GM23248 (cell line): ENCODE results near the gene OPALIN. TPM values are rescaled to one million over a fixed set of nuclear protein-coding genes. Genes with fewer than 3 reads are reported as not detected.

Experiments
- DNase-seq: peaks from one replicate; pipeline ENCODE4 v3.0.0-alpha.2; 2015
- H2AFZ ChIP-seq: fragments of 200-600 bp; sonication (generic); 2 replicates; pipeline ENCODE4 v1.6.1; 2016; ENCODE audit warnings: antibody characterized with exemption
- H3F3A ChIP-seq: fragments of 200-600 bp; sonication (generic); 2 replicates; pipeline ENCODE4 v1.6.1; 2016; ENCODE audit warnings: mild to moderate bottlenecking, antibody characterized with exemption, mixed run types; ENCODE audit not compliant: insufficient read depth
- H3K27ac ChIP-seq: fragments of 200-600 bp; sonication (generic); 2 replicates; pipeline ENCODE4 v1.5.1; 2016; ENCODE audit warnings: mild to moderate bottlenecking
- H3K27me3 ChIP-seq: fragments of 200-600 bp; sonication (generic); replicated peaks from 2 replicates; pipeline ENCODE4 v1.6.1; 2016; ENCODE audit warnings: mild to moderate bottlenecking; ENCODE audit not compliant: insufficient read depth
- H3K36me3 ChIP-seq: fragments of 200-600 bp; sonication (generic); 2 replicates; pipeline ENCODE4 v1.6.1; 2016; ENCODE audit warnings: low read depth, mild to moderate bottlenecking
- H3K4me1 ChIP-seq: fragments of 200-600 bp; sonication (generic); 2 replicates; pipeline ENCODE4 v1.6.1; 2016; ENCODE audit warnings: mild to moderate bottlenecking; ENCODE audit not compliant: insufficient read depth
- H3K4me2 ChIP-seq: fragments of 200-600 bp; sonication (generic); one replicate; pipeline ENCODE4 v1.6.1; 2016; ENCODE audit warnings: mild to moderate bottlenecking; ENCODE audit not compliant: unreplicated experiment
- H3K4me3 ChIP-seq: fragments of 200-600 bp; sonication (generic); 2 replicates; pipeline ENCODE4 v1.5.1; 2016; ENCODE audit warnings: mild to moderate bottlenecking
- H3K79me2 ChIP-seq: fragments of 200-600 bp; sonication (generic); 2 replicates; pipeline ENCODE4 v1.6.1; 2016; ENCODE audit warnings: mild to moderate bottlenecking; ENCODE audit not compliant: insufficient read depth
- H3K9ac ChIP-seq: fragments of 200-600 bp; sonication (generic); 2 replicates; pipeline ENCODE4 v1.6.1; 2016; ENCODE audit warnings: mild to moderate bottlenecking
- H3K9me2 ChIP-seq: fragments of 200-600 bp; sonication (generic); 2 replicates; pipeline ENCODE4 v1.6.1; 2016; ENCODE audit warnings: mixed run types, mild to moderate bottlenecking, moderate library complexity; ENCODE audit not compliant: insufficient read depth
- H3K9me3 ChIP-seq: fragments of 200-600 bp; sonication (generic); one replicate; pipeline ENCODE4 v1.6.1; 2017; ENCODE audit warnings: low read depth
- H4K20me1 ChIP-seq: fragments of 200-600 bp; sonication (generic); 2 replicates; pipeline ENCODE4 v1.6.0; 2016; ENCODE audit not compliant: insufficient read depth
- EZH2 ChIP-seq: fragments of 200-600 bp; sonication (generic); IDR thresholded peaks from 2 replicates; pipeline ENCODE4 v1.6.1; 2018; ENCODE audit warnings: antibody characterized with exemption, mild to moderate bottlenecking; ENCODE audit not compliant: insufficient read depth, poor library complexity, severe bottlenecking
- EZH2phosphoT487 ChIP-seq: fragments of 200-600 bp; sonication (generic); IDR thresholded peaks from 2 replicates; pipeline ENCODE4 v1.6.1; 2018; ENCODE audit warnings: antibody characterized with exemption, moderate library complexity, mild to moderate bottlenecking, low read depth; ENCODE audit not compliant: insufficient read depth
- WGBS, 2 experiments: methylation state at CpG; one replicate each; pipeline ENCODE4 v1.1.6; 2015 to 2017; ENCODE audit warnings: low lambda C conversion rate in 2 of 2, low coverage in 1 of 2; ENCODE audit errors: missing lambda C conversion rate in 2 of 2; 5-methylcytosine and 5-hydroxymethylcytosine counted together
- in situ Hi-C: fragments of 300-500 bp; cut with MboI; formaldehyde crosslinking; loops from 2 replicates; pipeline ENCODE4 v1.15.0; 2020
- polyA plus RNA-seq: library from polyadenylated mRNA; unstranded; fragments of >200 nt; fragmentation: Nextera tagmentation; extraction: Ambion mirVana; gene quantifications from 2 replicates; pipeline ENCODE4 v1.2.1, GENCODE V29; 2016
- total RNA-seq: library from RNA; depleted of rRNA; stranded (reverse); fragments of >200 nt; shearing (Covaris generic); gene quantifications from 2 replicates; pipeline ENCODE4 v1.2.3, GENCODE V29; 2014

OPALIN gene
- total and polyA plus RNA-seq, 2 experiments from 2014 or later, result not detected

DNA sequence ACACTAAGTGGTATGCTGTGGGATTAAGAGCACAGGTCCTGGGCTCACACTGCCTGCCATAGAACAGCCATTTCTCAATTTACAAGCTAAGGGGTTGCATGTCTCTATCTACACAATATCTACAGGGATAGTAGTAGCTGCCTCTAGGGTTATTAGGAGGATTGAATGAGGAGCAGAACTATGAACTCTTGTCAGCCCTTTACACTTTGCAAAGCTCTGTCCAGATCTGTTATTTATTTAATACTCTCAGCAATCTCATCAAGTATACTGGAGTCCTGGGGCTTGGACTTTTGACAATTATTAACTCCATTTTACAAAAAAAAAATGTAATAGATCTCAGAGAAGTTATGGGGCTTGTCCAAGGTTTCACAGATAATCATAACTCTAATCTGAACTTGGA is 6.8 kb downstream of the OPALIN start:
- no peaks in the 10 kb centered on the region for H3K9me2 ChIP-seq
- no peak overlapping the region for H3K9ac ChIP-seq
- no peak overlapping the region for H3K4me2 ChIP-seq
- H3K36me3 ChIP-seq, result no peaks in the 10 kb centered on the region
- no peaks in the 10 kb centered on the region for H3K9me3 ChIP-seq
- in situ Hi-C loops, result no loop called here
- H3K79me2 ChIP-seq, result no peaks in the 10 kb centered on the region
- H3F3A ChIP-seq, result no peaks in the 10 kb centered on the region
- H3K4me3 ChIP-seq, result no peak overlapping the region
- TF ChIP-seq EZH2phosphoT487 (no peak), EZH2 (no peak)
- no peak overlapping the region for H2AFZ ChIP-seq
- no peaks in the 10 kb centered on the region for H4K20me1 ChIP-seq
- no peak for DNase-seq
- H3K27ac ChIP-seq, result no peak overlapping the region
- no peaks in the 10 kb centered on the region for H3K4me1 ChIP-seq
- H3K27me3 ChIP-seq, result no peaks in the 10 kb centered on the region

DNA sequence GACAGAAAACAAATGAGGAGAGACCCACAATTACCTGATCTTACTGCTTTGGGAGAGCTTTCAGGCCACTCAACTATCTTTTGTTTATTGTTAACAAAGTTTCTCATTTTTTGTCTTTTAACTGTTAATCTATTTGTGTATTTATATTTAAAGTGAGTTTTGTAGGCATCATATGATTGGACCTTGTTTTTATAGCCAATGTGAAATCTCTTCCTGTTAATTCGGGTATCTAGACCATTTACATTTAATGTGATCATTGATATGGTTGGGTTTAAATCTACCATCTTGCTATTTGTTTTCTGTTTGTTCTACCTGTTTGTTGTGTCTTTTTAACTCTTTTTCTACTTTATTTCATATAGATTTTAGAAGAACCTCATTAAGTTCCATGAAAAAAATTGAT is 12.5 kb downstream of the OPALIN start:
- Histone ChIP-seq H3K9ac (no peak overlapping the region), H2AFZ (no peak overlapping the region), H3K36me3 (no peaks in the 10 kb centered on the region), H3K9me2 (no peaks in the 10 kb centered on the region), H4K20me1 (no peaks in the 10 kb centered on the region), H3K4me1 (no peaks in the 10 kb centered on the region), H3K79me2 (no peaks in the 10 kb centered on the region), H3F3A (no peaks in the 10 kb centered on the region), H3K4me2 (no peak overlapping the region), H3K4me3 (no peak overlapping the region), H3K9me3 (no peaks in the 10 kb centered on the region), H3K27me3 (no peaks in the 10 kb centered on the region), H3K27ac (no peak overlapping the region)
- TF ChIP-seq EZH2 (no peak), EZH2phosphoT487 (no peak)
- WGBS, 2 experiments, result 5 to 6% methylated on average over 1 of the region's 1 CpG
- no peak for DNase-seq
- in situ Hi-C loops, result no loop called here

DNA sequence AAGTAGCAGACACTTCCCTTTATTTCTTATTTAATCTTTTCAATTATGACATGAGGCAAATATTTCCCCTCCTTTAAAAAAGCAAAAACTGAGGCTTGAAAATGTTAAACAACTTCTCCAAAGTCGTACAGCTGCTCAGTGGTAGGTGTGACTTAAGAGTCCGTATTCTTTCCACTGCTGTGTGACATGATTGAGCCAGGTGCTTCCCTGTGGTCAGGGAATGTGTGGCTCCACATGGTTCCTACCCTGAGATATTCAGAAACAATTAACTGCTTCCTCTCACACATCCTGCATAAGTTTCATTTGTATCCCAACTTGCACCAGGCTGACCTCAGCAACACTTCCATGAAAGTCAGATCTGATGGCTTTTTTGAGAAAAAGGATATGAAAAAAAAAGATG is 13.6 kb downstream of the OPALIN start:
- no peak overlapping the region for H3K27ac ChIP-seq
- no peaks in the 10 kb centered on the region for H3K9me2 ChIP-seq
- no peak overlapping the region for H2AFZ ChIP-seq
- H3K9me3 ChIP-seq, result no peaks in the 10 kb centered on the region
- H3K79me2 ChIP-seq, result no peaks in the 10 kb centered on the region
- H3K4me3 ChIP-seq, result no peak overlapping the region
- TF ChIP-seq EZH2phosphoT487, result no peak
- TF ChIP-seq EZH2, result no peak
- H3K4me2 ChIP-seq, result no peak overlapping the region
- H4K20me1 ChIP-seq, result no peaks in the 10 kb centered on the region
- no peaks in the 10 kb centered on the region for H3K4me1 ChIP-seq
- H3K36me3 ChIP-seq, result no peaks in the 10 kb centered on the region
- DNase-seq, result no peak
- no peaks in the 10 kb centered on the region for H3F3A ChIP-seq
- 13 to 15% methylated on average over 2 of the region's 2 CpGs for WGBS, 2 experiments
- H3K9ac ChIP-seq, result no peak overlapping the region
- H3K27me3 ChIP-seq, result no peaks in the 10 kb centered on the region
- in situ Hi-C loops, result no loop called here

DNA sequence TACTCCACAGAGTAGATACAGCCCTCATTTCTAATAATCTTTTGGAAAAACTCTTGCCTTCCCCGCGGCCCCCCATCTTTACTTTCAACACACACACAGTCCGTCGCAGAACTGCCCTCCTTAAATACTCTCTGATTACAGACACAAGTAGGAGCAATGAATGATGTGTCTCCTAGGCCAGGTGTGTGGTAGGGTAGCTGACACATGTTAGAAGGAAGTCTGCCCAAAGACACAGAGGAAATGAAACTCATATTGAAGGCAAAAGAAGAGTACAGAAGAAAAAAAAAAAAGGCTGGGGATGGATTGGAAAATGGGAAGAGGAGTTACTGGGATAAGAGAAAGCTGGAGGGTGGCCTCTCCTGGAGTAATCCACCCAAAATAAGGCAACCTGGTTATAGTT is 14.6 kb downstream of the OPALIN start:
- no peak for DNase-seq
- no peaks in the 10 kb centered on the region for H4K20me1 ChIP-seq
- TF ChIP-seq EZH2phosphoT487 (no peak), EZH2 (no peak)
- H3K9me2 ChIP-seq, result no peaks in the 10 kb centered on the region
- H3K4me2 ChIP-seq, result no peak overlapping the region
- in situ Hi-C loops, result no loop called here
- H3K36me3 ChIP-seq, result no peaks in the 10 kb centered on the region
- WGBS, 2 experiments, result 80 to 85% methylated on average over 4 of the region's 4 CpGs
- no peaks in the 10 kb centered on the region for H3K27me3 ChIP-seq
- H3K4me1 ChIP-seq, result no peaks in the 10 kb centered on the region
- H2AFZ ChIP-seq, result no peak overlapping the region
- H3F3A ChIP-seq, result no peaks in the 10 kb centered on the region
- no peaks in the 10 kb centered on the region for H3K9me3 ChIP-seq
- no peak overlapping the region for H3K27ac ChIP-seq
- H3K4me3 ChIP-seq, result no peak overlapping the region
- H3K79me2 ChIP-seq, result no peaks in the 10 kb centered on the region
- no peak overlapping the region for H3K9ac ChIP-seq

DNA sequence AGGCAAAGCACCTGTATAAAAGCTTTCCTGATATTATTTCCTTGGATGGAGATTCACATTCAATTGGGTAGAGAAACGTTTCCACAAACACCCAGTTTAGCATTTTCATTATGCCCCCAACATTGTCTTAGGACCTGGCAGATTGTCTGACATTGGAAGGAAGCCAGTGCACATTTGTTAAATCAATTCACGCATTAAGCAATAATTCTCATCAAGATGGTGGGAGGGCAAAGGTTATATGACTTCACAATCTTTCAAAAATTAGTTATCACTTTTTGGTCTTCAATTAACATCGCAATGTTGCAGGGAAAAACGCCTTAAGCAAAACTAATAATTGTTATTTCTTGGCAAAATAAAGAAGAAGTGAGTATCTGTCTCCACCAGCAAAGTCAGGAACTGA is 16.4 kb downstream of the OPALIN start:
- Histone ChIP-seq H3K27ac (no peak overlapping the region), H4K20me1 (no peaks in the 10 kb centered on the region), H3K4me3 (no peak overlapping the region), H3K4me2 (no peak overlapping the region), H3K27me3 (0 out of 2 replicates have a peak, but pooled peaks cover 11% of the 10 kb centered on the region), H3K79me2 (no peaks in the 10 kb centered on the region), H3K4me1 (no peaks in the 10 kb centered on the region), H2AFZ (no peak overlapping the region), H3K9me3 (no peaks in the 10 kb centered on the region), H3F3A (no peaks in the 10 kb centered on the region), H3K9me2 (no peaks in the 10 kb centered on the region), H3K9ac (no peak overlapping the region), H3K36me3 (no peaks in the 10 kb centered on the region)
- DNase-seq, result no peak
- in situ Hi-C loops, result no loop called here
- 25 to 26% methylated on average over 4 of the region's 4 CpGs for WGBS, 2 experiments
- no peak for TF ChIP-seq EZH2phosphoT487
- no peak for TF ChIP-seq EZH2
